Endothelial cell (in vitro differentiated cells): ENCODE measurements around the gene CENPO. TPM values are rescaled to one million over a fixed set of nuclear protein-coding genes. Genes with fewer than 3 reads are reported as not detected.

Experiments used
- DNase-seq: peaks from one replicate; pipeline ENCODE4 v3.0.0; 2021; ENCODE audit warnings: low spot score
- H3K27ac Mint-ChIP-seq: one replicate; pipeline ENCODE4 v1.8.0; 2021; ENCODE audit warnings: mixed read lengths, inconsistent platforms; ENCODE audit not compliant: unreplicated experiment
- H3K27me3 Mint-ChIP-seq: one replicate; pipeline ENCODE4 v1.8.0; 2021; ENCODE audit warnings: mild to moderate bottlenecking, moderate library complexity, mixed read lengths, inconsistent platforms; ENCODE audit not compliant: unreplicated experiment
- H3K36me3 Mint-ChIP-seq: one replicate; pipeline ENCODE4 v1.8.0; 2021; ENCODE audit warnings: mild to moderate bottlenecking, low read depth, mixed read lengths, inconsistent platforms; ENCODE audit not compliant: unreplicated experiment
- H3K4me1 Mint-ChIP-seq: one replicate; pipeline ENCODE4 v1.8.0; 2021; ENCODE audit warnings: mild to moderate bottlenecking, mixed read lengths, inconsistent platforms; ENCODE audit not compliant: unreplicated experiment
- H3K4me3 Mint-ChIP-seq: one replicate; pipeline ENCODE4 v1.8.0; 2021; ENCODE audit warnings: mild to moderate bottlenecking, mixed read lengths, inconsistent platforms; ENCODE audit not compliant: unreplicated experiment
- H3K9me3 Mint-ChIP-seq: one replicate; pipeline ENCODE4 v1.8.0; 2021; ENCODE audit warnings: mixed read lengths, inconsistent platforms; ENCODE audit not compliant: unreplicated experiment
- total RNA-seq: library from RNA; stranded (reverse); fragmentation: NEBNext Ultra II Directional; extraction: Animal tissue kit (Norgen Biotek cat#: 25700); gene quantifications from one replicate; pipeline ENCODE4 v1.2.1, GENCODE V29; 2021; ENCODE audit not compliant: unreplicated experiment
- TF ChIP-seq, protein P1 (sequence below): fragments of 200-600 bp; sonication (generic); IDR thresholded peaks from one replicate; pipeline ENCODE4 v1.5.0; 2021; ENCODE audit warnings: antibody characterized with exemption; ENCODE audit not compliant: unreplicated experiment

CENPO gene
- total RNA-seq, 1 donor from 2014 or later: 18.7 TPM

DNA sequence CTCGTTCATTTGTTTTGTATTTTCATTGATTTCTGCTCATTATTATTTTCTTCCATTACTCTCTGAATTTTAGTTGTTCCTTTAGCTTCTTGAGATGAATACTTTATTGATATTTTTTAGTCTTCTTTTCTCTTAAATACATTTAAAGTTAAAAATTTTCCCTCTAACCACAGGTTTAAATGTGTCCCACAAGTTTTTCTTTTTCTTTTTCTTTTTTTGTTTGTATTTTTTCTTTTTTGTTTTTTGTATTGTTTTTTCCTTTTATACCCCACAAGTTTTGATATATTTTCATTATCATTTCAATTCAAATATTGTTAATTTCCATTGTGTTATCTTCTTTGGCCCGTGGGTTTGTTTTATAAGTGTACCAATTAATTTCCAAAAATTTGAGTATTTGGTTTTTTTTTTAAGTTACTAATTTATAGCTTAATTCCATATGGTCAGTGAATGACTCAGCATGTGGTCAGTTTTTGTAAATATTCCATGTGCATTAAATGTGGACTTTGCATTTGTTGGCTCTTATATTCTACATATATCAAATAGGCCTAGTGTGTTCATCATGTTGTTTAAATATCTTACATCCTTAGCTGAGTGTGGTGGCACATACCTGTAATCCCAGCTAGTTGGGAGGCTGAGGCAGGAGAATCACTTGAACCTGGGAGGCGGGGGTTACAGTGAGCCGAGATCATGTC, 16.2 kb downstream of the CENPO start:
- TF ChIP-seq, protein P1, sequence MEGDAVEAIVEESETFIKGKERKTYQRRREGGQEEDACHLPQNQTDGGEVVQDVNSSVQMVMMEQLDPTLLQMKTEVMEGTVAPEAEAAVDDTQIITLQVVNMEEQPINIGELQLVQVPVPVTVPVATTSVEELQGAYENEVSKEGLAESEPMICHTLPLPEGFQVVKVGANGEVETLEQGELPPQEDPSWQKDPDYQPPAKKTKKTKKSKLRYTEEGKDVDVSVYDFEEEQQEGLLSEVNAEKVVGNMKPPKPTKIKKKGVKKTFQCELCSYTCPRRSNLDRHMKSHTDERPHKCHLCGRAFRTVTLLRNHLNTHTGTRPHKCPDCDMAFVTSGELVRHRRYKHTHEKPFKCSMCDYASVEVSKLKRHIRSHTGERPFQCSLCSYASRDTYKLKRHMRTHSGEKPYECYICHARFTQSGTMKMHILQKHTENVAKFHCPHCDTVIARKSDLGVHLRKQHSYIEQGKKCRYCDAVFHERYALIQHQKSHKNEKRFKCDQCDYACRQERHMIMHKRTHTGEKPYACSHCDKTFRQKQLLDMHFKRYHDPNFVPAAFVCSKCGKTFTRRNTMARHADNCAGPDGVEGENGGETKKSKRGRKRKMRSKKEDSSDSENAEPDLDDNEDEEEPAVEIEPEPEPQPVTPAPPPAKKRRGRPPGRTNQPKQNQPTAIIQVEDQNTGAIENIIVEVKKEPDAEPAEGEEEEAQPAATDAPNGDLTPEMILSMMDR: no peak
- Mint-ChIP-seq H3K27me3 (no peaks in the 10 kb centered on the region), H3K27ac (no peak overlapping the region), H3K4me1 (no peaks in the 10 kb centered on the region), H3K36me3 (peaks cover 36% of the 10 kb centered on the region), H3K9me3 (no peaks in the 10 kb centered on the region), H3K4me3 (no peak overlapping the region)
- DNase-seq: no peak

DNA sequence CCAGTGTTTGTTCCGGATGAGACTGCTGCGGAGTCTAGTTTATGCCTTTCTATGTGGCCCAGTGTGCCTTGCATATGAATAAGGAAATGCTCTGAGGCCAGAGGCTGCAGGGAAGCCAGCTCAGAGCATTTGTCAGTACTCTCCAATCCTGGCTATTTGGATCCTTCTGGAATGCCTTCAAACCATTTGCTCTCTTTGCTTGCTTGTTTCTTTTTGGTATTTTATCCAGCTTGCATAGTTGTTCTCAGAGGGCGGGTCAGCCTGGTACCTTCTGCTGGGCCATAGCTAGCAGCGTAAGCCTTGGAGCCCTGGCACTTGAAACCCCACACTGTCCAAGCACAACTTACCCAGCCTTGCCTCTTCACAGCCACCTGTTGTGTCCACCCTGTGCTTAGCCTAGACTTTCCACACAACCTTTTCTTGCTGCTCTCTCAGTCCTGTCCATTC, 20.5 kb downstream of the CENPO start:
- peaks cover 10% of the 10 kb centered on the region for H3K4me1 Mint-ChIP-seq
- no peak overlapping the region for H3K27ac Mint-ChIP-seq
- no peak for DNase-seq
- peaks cover 1% of the 10 kb centered on the region for H3K27me3 Mint-ChIP-seq
- H3K4me3 Mint-ChIP-seq: no peak overlapping the region
- H3K9me3 Mint-ChIP-seq: no peaks in the 10 kb centered on the region
- peaks cover 18% of the 10 kb centered on the region for H3K36me3 Mint-ChIP-seq
- TF ChIP-seq, protein P1: no peak

DNA sequence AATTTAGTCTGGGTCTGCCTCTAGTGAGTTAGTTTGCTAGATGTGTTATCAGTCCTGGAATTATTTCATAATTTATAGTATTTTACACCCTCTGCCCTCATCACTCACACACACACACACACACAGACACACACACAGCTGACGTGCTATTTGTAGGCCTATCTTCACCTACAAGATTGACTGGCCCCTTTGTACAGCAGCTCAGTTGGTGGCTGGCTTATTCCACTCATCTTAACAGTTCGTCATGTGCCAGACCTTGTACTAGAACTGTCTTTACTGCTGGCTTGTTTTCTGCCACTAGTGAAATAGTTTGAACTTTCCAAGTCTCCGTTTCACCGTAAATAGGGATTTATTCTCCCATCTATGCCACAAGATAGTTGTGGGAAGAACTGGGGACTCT, 21.3 kb downstream of the CENPO start:
- Mint-ChIP-seq H3K4me1 (peaks cover 10% of the 10 kb centered on the region), H3K9me3 (no peaks in the 10 kb centered on the region), H3K27me3 (peaks cover 1% of the 10 kb centered on the region), H3K36me3 (peaks cover 24% of the 10 kb centered on the region), H3K4me3 (no peak overlapping the region), H3K27ac (no peak overlapping the region)
- TF ChIP-seq, protein P1: no peak
- DNase-seq: no peak

DNA sequence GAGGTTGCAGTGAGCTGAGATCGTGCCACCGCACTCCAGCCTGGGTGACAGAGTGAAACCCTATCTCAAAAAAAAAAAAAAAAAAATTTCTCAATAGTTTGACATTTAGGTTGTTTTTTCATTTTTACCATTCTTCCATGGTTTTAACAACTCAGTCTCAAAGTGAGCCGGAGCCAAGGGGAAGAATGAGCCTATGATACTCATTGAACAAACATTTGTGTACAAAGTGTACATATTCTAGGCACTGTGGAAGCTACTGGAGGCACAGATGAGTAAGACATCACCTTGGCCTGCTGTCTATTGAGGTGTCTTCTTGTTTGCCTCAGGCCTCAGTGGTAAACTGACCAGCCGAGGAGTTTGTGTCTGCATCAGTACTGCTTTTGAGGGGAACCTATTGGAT, 21.9 kb downstream of the CENPO start:
- Mint-ChIP-seq H3K36me3 (peaks cover 24% of the 10 kb centered on the region), H3K4me1 (peaks cover 10% of the 10 kb centered on the region), H3K9me3 (no peaks in the 10 kb centered on the region), H3K4me3 (no peak overlapping the region), H3K27me3 (peaks cover 1% of the 10 kb centered on the region), H3K27ac (no peak overlapping the region)
- DNase-seq: no peak
- TF ChIP-seq, protein P1: no peak

DNA sequence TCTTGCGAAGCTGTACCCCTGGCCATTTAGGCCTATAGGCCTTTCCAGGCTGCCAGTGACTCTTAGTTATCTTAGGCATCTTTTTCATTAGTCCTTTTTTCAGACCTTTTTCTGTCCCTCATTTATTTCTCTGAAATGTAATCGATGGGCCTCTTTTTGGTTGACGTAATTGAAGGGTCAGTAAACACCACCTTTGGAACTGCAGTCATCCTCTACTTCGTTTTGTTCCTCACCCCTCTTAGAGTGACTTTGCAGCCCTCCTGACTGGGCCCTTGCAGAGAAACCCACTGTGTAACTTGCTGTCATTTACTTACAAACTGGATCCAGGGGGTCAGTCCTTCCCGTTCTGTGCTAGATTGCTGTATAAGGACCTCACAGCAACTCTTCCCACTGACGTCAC, 23.2 kb downstream of the CENPO start:
- peaks cover 31% of the 10 kb centered on the region for H3K36me3 Mint-ChIP-seq
- peak overlapping the region; percentile 17 for H3K27ac Mint-ChIP-seq
- peaks cover 1% of the 10 kb centered on the region for H3K27me3 Mint-ChIP-seq
- no peak for DNase-seq
- TF ChIP-seq, protein P1: no peak
- no peak overlapping the region for H3K4me3 Mint-ChIP-seq
- H3K9me3 Mint-ChIP-seq: no peaks in the 10 kb centered on the region
- peaks cover 10% of the 10 kb centered on the region for H3K4me1 Mint-ChIP-seq
